Activated CD4-positive, alpha-beta T cell treated with anti-CD3 and anti-CD28 coated beads, Interleukin-2, Interleukin-6, amounts not matched to agents 100 ng/mL and 50 ng/mL, durations not matched to agents 16 hours and 8 hours (primary cell): Measurements from ENCODE around the gene DPCD.
"Not testable (repeated sequence)": the region's sequence is repeated elsewhere in the genome, so short reads cannot be mapped to it uniquely, and the experiment has no call there.

Experiments used
- DNase-seq: peaks from one replicate; pipeline ENCODE4 v3.0.0-alpha.2; 2020

The DPCD gene

GRCh38 chr10:101624526-101625102 is 36.5 kb downstream of the DPCD start:
- DNase-seq: no peak

GRCh38 chr10:101625821-101626412 is 37.8 kb downstream of the DPCD start:
- no peak for DNase-seq

DNA sequence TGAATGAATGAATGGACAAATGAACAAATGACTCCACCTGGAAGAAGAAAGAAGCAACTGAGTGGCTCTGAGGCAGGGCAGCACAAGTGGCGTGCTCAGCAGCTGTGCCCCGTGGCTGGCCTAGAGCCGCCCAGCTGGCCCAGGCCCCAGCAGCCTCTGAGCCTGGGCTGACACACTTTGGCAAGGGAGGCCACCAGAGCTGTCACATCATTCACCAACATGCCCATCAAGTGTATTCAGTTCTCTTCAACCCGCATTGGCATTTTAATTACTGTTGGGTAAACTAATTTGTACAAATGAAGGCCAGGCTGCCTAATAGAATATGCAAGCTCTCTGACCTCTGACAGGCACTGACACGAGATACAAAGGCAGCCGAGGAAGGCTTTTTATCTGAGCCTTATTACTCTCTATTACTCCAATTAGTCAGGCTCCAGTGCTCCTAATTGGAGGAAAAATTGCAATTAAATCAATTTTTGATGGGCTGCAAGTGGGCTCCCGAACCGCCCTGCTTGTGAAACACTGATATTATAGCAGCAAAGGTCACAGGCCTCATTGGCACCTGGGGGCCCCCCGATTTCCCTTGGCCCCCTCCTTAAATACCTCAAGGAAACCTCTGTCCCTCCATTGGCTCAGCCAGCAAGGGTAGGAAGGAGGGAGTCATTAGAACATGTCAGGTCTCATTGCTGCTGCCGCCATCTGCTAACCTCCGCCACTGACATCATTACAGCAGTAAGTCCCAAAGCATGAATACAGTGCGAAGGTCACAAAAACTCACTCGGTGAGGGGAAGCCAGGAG is 41.9 kb downstream of the DPCD start:
- DNase-seq: no peak

DNA sequence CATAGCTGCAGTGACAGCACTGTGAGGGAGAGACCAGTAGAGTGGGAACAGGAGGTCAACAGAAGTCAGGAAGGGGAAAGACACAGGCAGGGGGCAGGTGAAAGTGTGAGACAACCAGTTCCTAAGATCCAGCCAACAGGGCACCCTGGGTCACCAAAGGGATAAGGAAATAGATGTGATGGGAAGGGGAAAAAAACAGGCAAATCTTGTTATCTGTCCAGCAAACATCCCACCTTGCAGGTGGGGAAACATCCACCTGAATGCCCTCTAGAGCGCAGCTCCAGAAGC is 42.5 kb downstream of the DPCD start:
- DNase-seq: no peak

DNA sequence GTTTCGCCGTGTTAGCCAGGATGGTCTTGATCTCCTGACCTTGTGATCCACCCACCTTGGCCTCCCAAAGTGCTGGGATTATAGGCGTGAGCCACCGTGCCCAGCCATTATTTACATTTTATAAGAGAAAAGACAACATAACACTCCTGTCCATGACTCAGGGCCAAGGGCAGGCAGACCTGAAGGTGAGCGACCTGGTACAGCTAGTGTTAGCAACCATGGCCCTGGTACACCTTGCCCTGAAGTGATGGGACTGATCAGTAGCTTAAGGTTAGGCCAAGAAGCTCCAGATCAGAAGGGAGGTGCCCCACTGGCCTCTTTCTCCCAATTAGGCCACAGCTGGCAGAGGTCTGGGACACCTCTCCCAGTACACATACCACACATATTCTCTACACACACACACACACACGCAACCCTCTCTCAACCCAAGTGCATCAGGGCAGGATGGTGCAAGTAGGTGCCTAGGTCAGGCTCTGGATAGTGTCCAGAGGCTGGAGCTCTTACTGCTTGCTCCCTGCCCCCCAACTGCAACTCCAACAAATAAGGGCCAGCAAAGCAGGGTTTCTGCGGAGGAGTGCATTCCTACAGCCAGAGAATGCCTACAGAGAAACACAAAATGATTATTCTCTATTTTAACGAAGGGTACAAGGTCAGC is 43.8 kb downstream of the DPCD start:
- DNase-seq: no peak

DNA sequence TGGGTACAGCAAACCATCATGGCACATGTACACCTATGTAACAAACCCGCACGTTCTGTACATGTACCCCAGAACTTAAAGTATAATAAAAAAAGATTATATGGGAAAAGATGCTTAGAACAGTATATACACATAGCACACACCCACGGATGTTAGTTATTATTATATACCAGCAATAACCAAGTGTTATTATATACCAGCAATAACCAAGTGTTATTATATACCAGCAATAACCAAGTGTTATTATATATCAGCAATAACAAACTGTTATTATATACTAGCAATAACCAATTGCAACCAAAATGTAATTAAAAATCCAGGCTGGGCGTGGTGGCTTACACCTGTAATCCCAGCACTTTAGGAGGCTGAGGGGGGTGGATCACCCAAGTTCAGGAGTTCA is 45.4 kb downstream of the DPCD start:
- not testable (repeated sequence) for DNase-seq

- DNase-seq: no peak
Observed at GRCh38 chr10:101639141-101639900, 51.2 kb downstream of the DPCD start.

DNA sequence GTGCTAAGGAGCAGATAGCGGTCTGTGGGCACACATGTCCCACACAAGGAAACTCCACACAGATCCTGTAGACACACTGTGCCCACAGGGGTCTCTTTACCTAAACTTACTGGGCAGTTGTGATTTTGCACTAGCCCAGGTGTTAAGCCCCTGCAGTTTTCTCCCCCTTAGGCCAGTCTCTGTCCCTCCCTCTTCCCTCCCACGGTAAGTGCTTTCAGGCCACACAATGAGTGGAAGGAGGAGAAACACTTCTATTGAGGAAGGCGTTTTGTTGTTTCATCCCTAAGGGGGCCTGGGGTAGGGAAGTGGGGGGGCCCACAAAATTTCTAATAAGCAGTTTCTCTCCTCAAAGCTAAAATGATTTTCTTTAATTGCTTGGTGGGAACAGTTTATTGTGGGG is 55.4 kb downstream of the DPCD start:
- no peak for DNase-seq

- DNase-seq: no peak
Observed at GRCh38 chr10:101644002-101644401, 55.9 kb downstream of the DPCD start.

- no peak for DNase-seq
Observed at GRCh38 chr10:101645659-101646058, 57.5 kb downstream of the DPCD start.

DNA sequence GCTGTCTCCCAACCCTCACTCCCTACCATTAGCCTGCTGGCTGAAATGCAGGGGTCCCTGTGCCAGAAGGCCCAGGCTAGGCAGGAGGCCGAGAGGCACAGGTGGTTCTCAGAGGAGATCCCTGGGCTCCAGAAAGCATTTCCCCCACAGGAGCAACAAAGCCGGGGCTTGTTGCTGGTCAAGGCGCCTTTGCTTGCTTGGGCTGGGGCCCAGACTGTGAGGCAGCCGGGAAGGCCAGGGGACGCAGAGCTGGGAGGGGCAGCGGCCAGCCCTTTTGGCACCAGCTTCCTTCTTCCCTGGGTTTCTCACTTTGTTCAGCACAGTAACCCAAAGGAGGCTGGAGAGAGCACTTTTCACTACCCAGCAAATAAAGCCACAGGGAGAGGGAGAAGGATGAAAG is 58.2 kb downstream of the DPCD start:
- no peak for DNase-seq

DNA sequence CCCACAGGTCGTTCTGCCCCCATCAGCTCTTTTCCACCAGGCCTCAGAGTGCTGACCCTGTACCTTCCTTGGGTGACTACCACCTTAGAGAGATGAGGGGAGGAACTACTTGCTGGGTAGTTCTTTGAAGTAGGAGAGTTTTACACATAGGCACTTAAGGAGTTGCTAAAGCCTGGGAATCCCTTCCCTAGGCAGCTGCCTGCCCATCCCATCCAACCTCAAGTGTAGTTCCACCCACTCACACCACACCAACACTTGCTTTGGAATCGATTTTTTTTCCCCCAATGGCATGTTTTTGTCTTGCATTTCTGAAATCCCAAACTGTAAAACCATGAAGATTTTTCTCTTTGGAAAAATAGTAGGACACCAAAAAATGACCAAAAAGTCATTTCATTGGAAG is 59.1 kb downstream of the DPCD start:
- DNase-seq: no peak

DNA sequence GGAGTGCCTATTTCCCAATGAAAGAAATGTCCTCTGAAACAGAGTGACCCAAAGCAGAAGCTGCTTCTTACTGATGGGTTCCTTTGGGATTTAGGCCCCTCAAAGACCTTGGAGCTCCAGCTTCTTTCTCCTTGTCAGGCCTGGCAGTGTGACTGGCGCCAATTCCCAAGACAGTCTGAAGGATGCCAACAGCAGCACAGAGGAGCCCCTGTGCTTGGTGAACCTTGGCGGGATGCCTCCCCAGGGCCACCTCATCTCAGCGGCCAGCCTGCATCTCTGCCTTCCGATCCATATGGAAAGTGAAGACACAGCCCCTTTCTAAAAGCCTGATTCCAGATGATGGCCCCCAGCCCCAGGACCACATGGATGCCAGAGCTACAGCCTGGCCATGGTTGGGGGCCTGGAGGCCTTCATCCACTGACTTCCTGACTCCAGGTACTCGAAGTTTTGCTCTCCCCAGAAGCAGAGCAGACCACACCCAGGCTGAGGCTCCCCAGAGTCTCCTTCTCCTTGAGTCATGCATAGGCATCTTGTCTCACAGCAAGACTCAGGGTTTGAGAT is 61.5 kb downstream of the DPCD start:
- DNase-seq: no peak

GRCh38 chr10:101650863-101651262 is 62.7 kb downstream of the DPCD start:
- no peak for DNase-seq

GRCh38 chr10:101651336-101651735 is 63.2 kb downstream of the DPCD start:
- DNase-seq: no peak

GRCh38 chr10:101653536-101653935 is 65.4 kb downstream of the DPCD start:
- no peak for DNase-seq

DNA sequence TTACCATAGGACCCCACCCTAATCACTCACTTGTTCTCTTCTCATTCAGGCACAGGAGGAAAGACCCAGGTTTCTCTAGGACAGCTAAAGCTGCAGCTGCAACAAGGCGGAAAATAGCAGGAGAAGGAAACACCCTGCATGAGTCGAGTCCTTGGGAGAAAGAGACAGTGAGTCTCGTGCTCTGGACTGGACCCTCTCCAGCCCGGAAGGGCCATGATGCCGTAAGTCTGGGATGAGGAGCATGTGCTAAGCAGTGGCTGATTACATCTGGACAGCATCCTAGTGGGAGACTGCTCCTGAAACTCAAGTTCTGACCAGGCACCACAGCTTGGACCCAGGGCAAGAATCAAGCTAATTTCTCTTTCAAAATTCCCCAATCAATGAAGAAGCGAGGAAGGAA is 67.4 kb downstream of the DPCD start:
- no peak for DNase-seq

DNA sequence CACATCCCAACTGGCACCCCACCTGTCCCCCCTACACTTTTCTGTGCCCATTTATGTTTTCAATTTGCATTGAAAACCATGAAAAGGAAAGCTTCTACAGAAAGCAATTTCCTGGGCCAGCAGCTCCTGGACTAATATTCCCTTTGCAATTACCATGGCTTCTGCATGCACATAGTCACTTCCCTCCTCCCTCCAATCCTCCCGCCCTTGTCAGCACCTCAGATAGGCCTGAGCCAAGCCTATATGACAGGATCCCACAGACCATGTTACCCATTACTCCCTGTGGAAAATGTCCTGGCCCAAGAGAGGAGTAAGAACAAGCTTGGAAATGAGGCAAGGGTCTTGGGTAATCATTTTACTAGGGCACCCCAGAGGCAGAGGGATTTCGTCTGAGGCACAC is 68.8 kb downstream of the DPCD start:
- DNase-seq: no peak

DNA sequence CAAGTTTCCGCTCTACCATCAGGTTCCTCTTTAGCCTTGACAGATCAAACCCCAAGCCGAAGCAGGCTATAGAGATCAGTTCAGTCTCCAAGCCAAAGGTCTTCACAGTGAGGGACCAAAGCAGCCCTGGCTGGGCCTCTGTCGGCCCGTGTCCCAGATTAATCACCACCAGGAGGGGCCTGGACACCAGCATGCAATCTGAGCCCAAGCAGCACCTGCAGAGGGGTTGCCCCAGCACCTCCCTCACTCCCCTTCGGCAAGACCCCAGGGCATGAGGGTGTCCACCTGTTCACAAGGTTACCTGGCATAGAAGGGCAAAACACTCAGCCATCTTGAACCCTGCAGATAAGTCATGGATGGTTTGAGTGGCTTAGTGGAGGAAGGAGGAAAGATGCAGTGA is 70.9 kb downstream of the DPCD start:
- no peak for DNase-seq
